H9 (cell line): ENCODE data around the gene FMN1. TPM values are rescaled to one million over a fixed set of nuclear protein-coding genes. Genes with fewer than 3 reads are reported as not detected.

ENCODE experiments used
- DNase-seq: peaks from one replicate; pipeline ENCODE4 v3.0.0-alpha.2; 2017
- H2AFZ ChIP-seq: one replicate; pipeline ENCODE4 v1.6.1; 2013; ENCODE audit warnings: mild to moderate bottlenecking, low read length, control low read depth, moderate library complexity
- H2AK5ac ChIP-seq: 2 replicates; pipeline ENCODE4 v1.6.1; 2013; ENCODE audit warnings: low read length, control low read depth, mixed read lengths; ENCODE audit not compliant: insufficient read length
- H2BK120ac ChIP-seq: one replicate; pipeline ENCODE4 v1.6.1; 2013; ENCODE audit warnings: low read depth, mild to moderate bottlenecking, low read length, control low read depth, inconsistent platforms; ENCODE audit not compliant: poor library complexity, severe bottlenecking
- H2BK12ac ChIP-seq: 2 replicates; pipeline ENCODE4 v1.6.1; 2013; ENCODE audit warnings: low read length, control low read depth, mixed read lengths, low read depth; ENCODE audit not compliant: insufficient read length
- H2BK15ac ChIP-seq: 2 replicates; pipeline ENCODE4 v1.6.1; 2013; ENCODE audit warnings: low read depth, low read length, control low read depth
- H2BK20ac ChIP-seq: one replicate; pipeline ENCODE4 v1.6.1; 2013; ENCODE audit warnings: low read depth, mild to moderate bottlenecking, low read length, control low read depth, inconsistent platforms; ENCODE audit not compliant: poor library complexity, severe bottlenecking
- H2BK5ac ChIP-seq: 2 replicates; pipeline ENCODE4 v1.6.1; 2013; ENCODE audit warnings: low read length, control low read depth, mixed read lengths; ENCODE audit not compliant: insufficient read length
- H3K14ac ChIP-seq: 2 replicates; pipeline ENCODE4 v1.6.1; 2013; ENCODE audit warnings: low read length, control low read depth; ENCODE audit not compliant: insufficient read depth
- H3K18ac ChIP-seq: 2 replicates; pipeline ENCODE4 v1.6.1; 2013; ENCODE audit warnings: low read depth, mild to moderate bottlenecking, mixed read lengths, low read length, control low read depth; ENCODE audit not compliant: insufficient read length
- H3K23ac ChIP-seq: 2 replicates; pipeline ENCODE4 v1.6.1; 2013; ENCODE audit warnings: low read length, control low read depth, mixed read lengths, low read depth; ENCODE audit not compliant: insufficient read length
- H3K23me2 ChIP-seq: 2 replicates; pipeline ENCODE4 v1.6.1; 2013; ENCODE audit warnings: low read depth, mild to moderate bottlenecking, mixed read lengths, low read length, control low read depth; ENCODE audit not compliant: insufficient read length, poor library complexity, severe bottlenecking
- H3K27ac ChIP-seq: 2 replicates; pipeline ENCODE4 v1.5.1; 2013; ENCODE audit warnings: low read length, control low read depth, mixed read lengths, low read depth; ENCODE audit not compliant: insufficient read length
- H3K27me3 ChIP-seq: 2 replicates; pipeline ENCODE4 v1.6.1; 2013; ENCODE audit warnings: low read length, control low read depth, inconsistent platforms; ENCODE audit not compliant: insufficient read depth
- H3K4ac ChIP-seq: 2 replicates; pipeline ENCODE4 v1.6.1; 2013; ENCODE audit warnings: low read depth, mild to moderate bottlenecking, control low read depth, inconsistent platforms, low read length, moderate library complexity
- H3K4me1 ChIP-seq: 2 replicates; pipeline ENCODE4 v1.6.1; 2013; ENCODE audit warnings: low read length, control low read depth, inconsistent platforms; ENCODE audit not compliant: insufficient read depth
- H3K4me2 ChIP-seq: 2 replicates; pipeline ENCODE4 v1.6.1; 2013; ENCODE audit warnings: low read length, control low read depth, mixed read lengths; ENCODE audit not compliant: insufficient read length, insufficient read depth
- H3K56ac ChIP-seq: 2 replicates; pipeline ENCODE4 v1.6.1; 2013; ENCODE audit warnings: low read depth, mild to moderate bottlenecking, mixed read lengths, low read length, control low read depth; ENCODE audit not compliant: insufficient read length
- H3K79me1 ChIP-seq: 2 replicates; pipeline ENCODE4 v1.6.1; 2013; ENCODE audit warnings: low read depth, mild to moderate bottlenecking, moderate library complexity, low read length, control low read depth, inconsistent platforms; ENCODE audit not compliant: insufficient read depth, poor library complexity, severe bottlenecking
- H3K79me2 ChIP-seq: 2 replicates; pipeline ENCODE4 v1.6.1; 2013; ENCODE audit warnings: low read length, control low read depth, inconsistent platforms; ENCODE audit not compliant: insufficient read depth
- H3K9ac ChIP-seq: 2 replicates; pipeline ENCODE4 v1.6.1; 2013; ENCODE audit warnings: low read length, control low read depth, mixed read lengths; ENCODE audit not compliant: insufficient read length; ENCODE audit errors: extremely low read depth
- H3K9me3 ChIP-seq: one replicate; pipeline ENCODE4 v1.6.1; 2013; ENCODE audit warnings: low read depth, low read length, inconsistent platforms; ENCODE audit not compliant: control insufficient read depth
- H3T11ph ChIP-seq: one replicate; pipeline ENCODE4 v1.6.1; 2013; ENCODE audit warnings: mild to moderate bottlenecking, low read length, control low read depth, inconsistent platforms
- H4K20me1 ChIP-seq: one replicate; pipeline ENCODE4 v1.6.1; 2013; ENCODE audit not compliant: control insufficient read depth, insufficient read length, insufficient read depth
- H4K5ac ChIP-seq: 2 replicates; pipeline ENCODE4 v1.6.1; 2013; ENCODE audit warnings: low read depth, mild to moderate bottlenecking, mixed read lengths, low read length, control low read depth; ENCODE audit not compliant: insufficient read length
- H4K8ac ChIP-seq: replicated peaks from 2 replicates; pipeline ENCODE4 v1.6.1; 2013; ENCODE audit warnings: low read length, control low read depth, mixed read lengths, low read depth; ENCODE audit not compliant: insufficient read length
- H4K91ac ChIP-seq: 2 replicates; pipeline ENCODE4 v1.6.1; 2013; ENCODE audit warnings: low read depth, mild to moderate bottlenecking, moderate library complexity, mixed read lengths, low read length, control low read depth; ENCODE audit not compliant: insufficient read length
- H3K27ac Mint-ChIP-seq, 3 experiments: 2 replicates in 2 of 3; 3 replicates in 1 of 3; pipeline ENCODE4 v1.8.0; 2020 to 2021; ENCODE audit warnings: mixed read lengths in 3 of 3, mild to moderate bottlenecking in 1 of 3, moderate library complexity in 1 of 3
- H3K27me3 Mint-ChIP-seq: 2 replicates; pipeline ENCODE4 v1.8.0; 2021; ENCODE audit warnings: low read depth, mild to moderate bottlenecking, moderate library complexity, mixed read lengths
- H3K36me3 Mint-ChIP-seq, 3 experiments: 2 replicates in 2 of 3; 3 replicates in 1 of 3; pipeline ENCODE4 v1.8.0; 2020 to 2021; ENCODE audit warnings: low read depth in 3 of 3, mixed read lengths in 3 of 3; ENCODE audit not compliant: insufficient read depth in 1 of 3
- H3K4me1 Mint-ChIP-seq, 2 experiments: 2 replicates each; pipeline ENCODE4 v1.8.0; 2020; ENCODE audit warnings: mixed read lengths in 2 of 2
- H3K4me3 Mint-ChIP-seq, 2 experiments: 2 replicates in 1 of 2; 3 replicates in 1 of 2; pipeline ENCODE4 v1.8.0; 2020 to 2021; ENCODE audit warnings: mild to moderate bottlenecking in 2 of 2, mixed read lengths in 2 of 2, moderate library complexity in 1 of 2
- H3K9me3 Mint-ChIP-seq, 2 experiments: 2 replicates in 1 of 2; 3 replicates in 1 of 2; pipeline ENCODE4 v1.8.0; 2020; ENCODE audit warnings: mild to moderate bottlenecking in 2 of 2, mixed read lengths in 2 of 2, moderate library complexity in 1 of 2
- CTCF ChIP-seq: fragments of 200-600 bp; sonication (generic); conservative IDR thresholded peaks from 3 replicates; pipeline ENCODE4 v1.8.0; 2021; ENCODE audit warnings: antibody characterized with exemption, mild to moderate bottlenecking
- WGBS: extraction: QIAGEN DNeasy Blood & Tissue Kit; methylation state at CpG from one replicate; pipeline ENCODE4 v1.1.7; 2013; ENCODE audit warnings: missing lambda C conversion rate, low lambda C conversion rate, mixed read lengths; ENCODE audit not compliant: insufficient read length; ENCODE audit errors: extremely low coverage; 5-methylcytosine and 5-hydroxymethylcytosine counted together
- total RNA-seq: library from RNA; stranded (reverse); gene quantifications from 2 replicates; pipeline ENCODE4 v1.2.1, GENCODE V29; 2021

Gene FMN1
- total RNA-seq, 1 experiment from 2014 or later = 1.9 TPM

- no peak overlapping the region for H3K4me2 ChIP-seq
- H3K36me3 Mint-ChIP-seq = no peaks in the 10 kb centered on the region
- no peaks in the 10 kb centered on the region for H3K79me2 ChIP-seq
- no peak overlapping the region; a peak in 1 of 5 replicates for H3K4me3 Mint-ChIP-seq
- peaks cover 11 to 19% of the 10 kb centered on the region in 2 experiments for H3K4me1 Mint-ChIP-seq
- no peak overlapping the region for H4K8ac ChIP-seq
- H2BK12ac ChIP-seq = no peak overlapping the region
- no peaks in the 10 kb centered on the region for H3K9me3 ChIP-seq
- no peak overlapping the region for H3K4ac ChIP-seq
- H3K27me3 ChIP-seq = no peaks in the 10 kb centered on the region
- H2BK15ac ChIP-seq = no peak overlapping the region
- no peak overlapping the region for H2BK5ac ChIP-seq
- H3K4me1 ChIP-seq = peaks cover 4% of the 10 kb centered on the region; the same call in 1 of the 2 replicates
- no peak overlapping the region for H2BK20ac ChIP-seq
- H3K23me2 ChIP-seq = no peaks in the 10 kb centered on the region
- H3K9ac ChIP-seq = no peak overlapping the region
- no peak overlapping the region for H3K18ac ChIP-seq
- no CpG with 5 or more reads among the region's 5 CpGs for WGBS
- no peak overlapping the region for H3K56ac ChIP-seq
- no peak overlapping the region; a peak in 1 of 7 replicates for H3K27ac Mint-ChIP-seq
- no peak overlapping the region for H2AK5ac ChIP-seq
- H3K27ac ChIP-seq = no peak overlapping the region
- no peak for TF ChIP-seq CTCF
- H3T11ph ChIP-seq = no peak overlapping the region
- H4K91ac ChIP-seq = no peak overlapping the region
- H2BK120ac ChIP-seq = no peak overlapping the region
- no peaks in the 10 kb centered on the region for H4K20me1 ChIP-seq
- H2AFZ ChIP-seq = no peak overlapping the region
- no peaks in the 10 kb centered on the region for H3K79me1 ChIP-seq
- H3K23ac ChIP-seq = no peak overlapping the region
- no peak overlapping the region for H4K5ac ChIP-seq
- no peak for DNase-seq
- no peak overlapping the region for H3K14ac ChIP-seq
- H3K9me3 Mint-ChIP-seq = no peaks in the 10 kb centered on the region; a peak in 1 of 5 replicates
- H3K27me3 Mint-ChIP-seq = no peaks in the 10 kb centered on the region; the same call in 1 of the 2 replicates
These were observed 81.9 kb downstream of the FMN1 start for GRCh38 chr15:33112541-33113105.
